Measurements from ENCODE around the gene SLC47A2.

- TF ChIP-seq CTCF (conservative IDR thresholded peaks at IDR 0.05; ENCODE audit: low read length) (no peak), EZH2phosphoT487 (IDR thresholded peaks at IDR 0.05; ENCODE audit: borderline replicate concordance) (no peak)
Observed at GRCh38 chr17:19649274-19649541, 67.2 kb downstream of the SLC47A2 start.

Data from Loucy (cell line).